Upper lobe of left lung (tissue), 6 donors: Measurements from ENCODE around the gene AFG3L2. TPM values are rescaled to one million over a fixed set of nuclear protein-coding genes. Genes with fewer than 3 reads are reported as not detected.

Experiments
- ATAC-seq, 2 donors: fragments of 200-7000 bp; cut with Tn5 transposase; one replicate each; pipeline ENCODE4 v1.9.1; 2022; ENCODE audit warnings: mild to moderate bottlenecking in 2 of 2, moderate library complexity in 2 of 2; ENCODE audit not compliant: low FRiP score in 2 of 2
- DNase-seq, 2 donors: peaks; one replicate each; pipeline ENCODE4 v3.0.0-alpha.2; 2019 to 2020
- H3K27ac ChIP-seq, 4 donors: fragments of 200-600 bp; sonication (generic); one replicate each; pipeline ENCODE4 v1.5.1; 2016 to 2019
- H3K27me3 ChIP-seq, 4 donors: fragments of 200-600 bp; sonication (generic); one replicate each; pipeline ENCODE4 v1.5.1; 2017 to 2019
- H3K36me3 ChIP-seq, 4 donors: fragments of 200-600 bp; sonication (generic); one replicate each; pipeline ENCODE4 v1.5.1; 2016 to 2019
- H3K4me1 ChIP-seq, 4 donors: fragments of 200-600 bp; sonication (generic); one replicate each; pipeline ENCODE4 v1.5.1; 2018 to 2019
- H3K4me3 ChIP-seq, 4 donors: fragments of 200-600 bp; sonication (generic); one replicate each; pipeline ENCODE4 v1.5.1; 2017 to 2019; ENCODE audit warnings: mild to moderate bottlenecking in 2 of 4, moderate library complexity in 1 of 4
- H3K9me3 ChIP-seq, 4 donors: fragments of 200-600 bp; sonication (generic); one replicate each; pipeline ENCODE4 v1.5.1; 2018 to 2019
- EP300 ChIP-seq, 4 donors: sonication (generic); formaldehyde crosslinking; IDR thresholded peaks; one replicate each; pipeline ENCODE4 v1.5.1; 2017; ENCODE audit warnings: antibody characterized with exemption in 4 of 4, control low read depth in 2 of 4
- POLR2A ChIP-seq, 4 donors: fragments of 450-650 bp; IDR thresholded peaks; one replicate each; pipeline ENCODE4 v1.5.1; 2016 to 2017; ENCODE audit warnings: antibody characterized with exemption in 4 of 4, mild to moderate bottlenecking in 2 of 4
- POLR2AphosphoS5 ChIP-seq, 2 donors: sonication (generic); formaldehyde crosslinking; IDR thresholded peaks; one replicate each; pipeline ENCODE4 v1.5.1; 2017; ENCODE audit warnings: antibody characterized with exemption in 2 of 2
- WGBS, 2 donors: methylation state at CpG; one replicate each; pipeline ENCODE4 v1.1.5; 2017 to 2018; 5-methylcytosine and 5-hydroxymethylcytosine counted together
- total RNA-seq, 6 donors: library from RNA; depleted of rRNA in 4 of 6; stranded (reverse); fragments of >200 nt in 4 of 6; gene quantifications; one replicate each; pipeline versions ENCODE4 v1.1.0 to v1.2.1, GENCODE V29; 2016 to 2021
- TF ChIP-seq, protein P1 (sequence below), 6 experiments: fragments of 450-650 bp in 4 of 6; fragments of 200-600 bp in 2 of 6; sonication (generic) in 2 of 6; IDR thresholded peaks; one replicate each; pipeline ENCODE4 v1.5.1; 2016 to 2019; ENCODE audit warnings: antibody characterized with exemption in 6 of 6
- donor health status: DM: no; HTN: no; CAD: no; lungs with moderate emphysema.
- donor health status: DM: no; HTN: yes; CAD: no; lungs with severe emphysema.

The AFG3L2 gene
- total RNA-seq, 6 donors from 2014 or later = 31.3 to 55.6 (median 38.3) TPM

DNA sequence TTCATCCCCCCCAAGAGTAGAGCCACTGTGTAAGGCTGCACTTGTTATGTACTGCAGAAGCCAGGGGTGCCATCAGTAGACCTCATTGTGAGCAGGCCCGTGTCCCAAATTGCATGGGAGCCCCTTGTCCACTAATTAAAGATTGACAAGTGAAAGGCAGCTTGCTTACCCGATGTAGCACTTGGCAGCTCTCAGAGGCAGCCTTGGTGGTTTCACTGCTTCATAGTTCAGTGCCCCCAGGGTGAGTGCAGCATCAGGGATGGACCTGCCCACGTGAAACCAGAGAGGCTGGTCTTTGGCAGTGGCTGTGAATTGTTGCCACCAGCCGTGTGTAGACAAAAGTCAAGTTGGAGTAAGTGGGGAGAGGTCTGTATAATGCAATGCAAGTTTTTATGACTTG lies 55.7 kb downstream of the AFG3L2 start:
- ATAC-seq (no peak), DNase-seq (no peak)
- Histone ChIP-seq H3K27me3 (no peaks in the 10 kb centered on the region), H3K36me3 (peaks cover 11 to 82% (median 24%) of the 10 kb centered on the region in 4 donors), H3K27ac (no peak overlapping the region), H3K4me1 (peaks cover 4 to 13% (median 10%) of the 10 kb centered on the region in 4 donors), H3K4me3 (no peak overlapping the region), H3K9me3 (no peaks in the 10 kb centered on the region)
- WGBS, 2 donors = 73 to 79% methylated on average over 4 of the region's 4 CpGs
- TF ChIP-seq, protein P1, sequence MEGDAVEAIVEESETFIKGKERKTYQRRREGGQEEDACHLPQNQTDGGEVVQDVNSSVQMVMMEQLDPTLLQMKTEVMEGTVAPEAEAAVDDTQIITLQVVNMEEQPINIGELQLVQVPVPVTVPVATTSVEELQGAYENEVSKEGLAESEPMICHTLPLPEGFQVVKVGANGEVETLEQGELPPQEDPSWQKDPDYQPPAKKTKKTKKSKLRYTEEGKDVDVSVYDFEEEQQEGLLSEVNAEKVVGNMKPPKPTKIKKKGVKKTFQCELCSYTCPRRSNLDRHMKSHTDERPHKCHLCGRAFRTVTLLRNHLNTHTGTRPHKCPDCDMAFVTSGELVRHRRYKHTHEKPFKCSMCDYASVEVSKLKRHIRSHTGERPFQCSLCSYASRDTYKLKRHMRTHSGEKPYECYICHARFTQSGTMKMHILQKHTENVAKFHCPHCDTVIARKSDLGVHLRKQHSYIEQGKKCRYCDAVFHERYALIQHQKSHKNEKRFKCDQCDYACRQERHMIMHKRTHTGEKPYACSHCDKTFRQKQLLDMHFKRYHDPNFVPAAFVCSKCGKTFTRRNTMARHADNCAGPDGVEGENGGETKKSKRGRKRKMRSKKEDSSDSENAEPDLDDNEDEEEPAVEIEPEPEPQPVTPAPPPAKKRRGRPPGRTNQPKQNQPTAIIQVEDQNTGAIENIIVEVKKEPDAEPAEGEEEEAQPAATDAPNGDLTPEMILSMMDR (IDR thresholded peaks at IDR 0.05) = no peak
- no peak for TF ChIP-seq POLR2A (IDR thresholded peaks at IDR 0.05)
- TF ChIP-seq EP300 (IDR thresholded peaks at IDR 0.05) = no peak
- no peak for TF ChIP-seq POLR2AphosphoS5 (IDR thresholded peaks at IDR 0.05)

DNA sequence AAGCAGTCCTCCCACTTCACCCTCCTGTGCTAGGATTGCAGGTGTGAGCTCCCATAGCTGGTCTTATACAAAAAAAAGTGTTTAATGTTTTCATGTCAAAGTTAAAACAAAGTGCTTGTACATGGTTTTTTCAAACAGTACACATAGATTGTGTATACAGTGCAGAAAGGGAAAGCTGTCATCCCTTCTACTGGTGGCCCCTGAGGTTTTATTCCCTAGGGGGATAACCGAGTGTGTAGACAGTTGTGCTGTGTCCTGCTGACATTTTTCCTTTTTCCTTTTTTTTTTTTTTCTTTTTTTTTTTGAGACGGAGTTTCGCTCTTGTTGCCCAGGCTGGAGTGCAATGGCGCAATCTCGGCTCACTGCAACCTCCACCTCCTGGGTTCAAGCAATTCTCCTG lies 58.2 kb downstream of the AFG3L2 start:
- DNase-seq (no peak), ATAC-seq (no peak)
- Histone ChIP-seq H3K27me3 (no peaks in the 10 kb centered on the region), H3K9me3 (no peaks in the 10 kb centered on the region), H3K36me3 (peaks cover 0 to 82% (median 11%) of the 10 kb centered on the region in 4 donors), H3K4me1 (peaks cover 4 to 24% (median 22%) of the 10 kb centered on the region in 4 donors), H3K27ac (no peak overlapping the region), H3K4me3 (no peak overlapping the region)
- TF ChIP-seq POLR2A (IDR thresholded peaks at IDR 0.05) (no peak), EP300 (IDR thresholded peaks at IDR 0.05) (no peak), POLR2AphosphoS5 (IDR thresholded peaks at IDR 0.05) (no peak)
- TF ChIP-seq, protein P1 (IDR thresholded peaks at IDR 0.05) = no peak
- 68 to 80% methylated on average over 5 of the region's 5 CpGs for WGBS, 2 donors

DNA sequence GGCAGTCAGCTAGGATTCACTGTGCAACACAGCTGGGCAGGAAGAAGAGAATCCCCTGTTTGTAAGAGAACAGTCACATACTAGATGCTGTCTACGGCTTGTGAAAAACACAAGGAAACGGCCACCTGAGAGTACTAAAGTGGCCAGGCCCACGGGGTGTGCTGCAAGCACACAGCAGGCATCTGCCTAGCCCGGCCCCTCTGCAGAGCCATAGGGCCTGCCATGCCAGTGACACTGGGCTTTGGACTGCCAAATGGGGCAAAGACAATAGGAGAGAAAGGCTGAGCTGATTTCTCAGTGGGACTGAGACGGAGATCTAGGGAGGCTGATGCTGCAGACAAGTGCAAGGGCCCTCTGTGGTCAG lies 58.7 kb downstream of the AFG3L2 start:
- Histone ChIP-seq H3K36me3 (peaks cover 0 to 82% (median 14%) of the 10 kb centered on the region in 4 donors), H3K9me3 (no peaks in the 10 kb centered on the region), H3K27me3 (no peaks in the 10 kb centered on the region), H3K4me1 (peaks cover 4 to 28% (median 24%) of the 10 kb centered on the region in 4 donors), H3K27ac (peak overlapping the region in 1 of 4 donors; percentile 19), H3K4me3 (no peak overlapping the region)
- 33 to 46% methylated on average over 3 to 5 of the region's 5 CpGs for WGBS, 2 donors
- ATAC-seq (peak; percentile 1 to 13), DNase-seq (no peak)
- TF ChIP-seq POLR2A (IDR thresholded peaks at IDR 0.05) = no peak
- TF ChIP-seq EP300 (IDR thresholded peaks at IDR 0.05) = no peak
- TF ChIP-seq, protein P1 (IDR thresholded peaks at IDR 0.05) = no peak
- no peak for TF ChIP-seq POLR2AphosphoS5 (IDR thresholded peaks at IDR 0.05)

DNA sequence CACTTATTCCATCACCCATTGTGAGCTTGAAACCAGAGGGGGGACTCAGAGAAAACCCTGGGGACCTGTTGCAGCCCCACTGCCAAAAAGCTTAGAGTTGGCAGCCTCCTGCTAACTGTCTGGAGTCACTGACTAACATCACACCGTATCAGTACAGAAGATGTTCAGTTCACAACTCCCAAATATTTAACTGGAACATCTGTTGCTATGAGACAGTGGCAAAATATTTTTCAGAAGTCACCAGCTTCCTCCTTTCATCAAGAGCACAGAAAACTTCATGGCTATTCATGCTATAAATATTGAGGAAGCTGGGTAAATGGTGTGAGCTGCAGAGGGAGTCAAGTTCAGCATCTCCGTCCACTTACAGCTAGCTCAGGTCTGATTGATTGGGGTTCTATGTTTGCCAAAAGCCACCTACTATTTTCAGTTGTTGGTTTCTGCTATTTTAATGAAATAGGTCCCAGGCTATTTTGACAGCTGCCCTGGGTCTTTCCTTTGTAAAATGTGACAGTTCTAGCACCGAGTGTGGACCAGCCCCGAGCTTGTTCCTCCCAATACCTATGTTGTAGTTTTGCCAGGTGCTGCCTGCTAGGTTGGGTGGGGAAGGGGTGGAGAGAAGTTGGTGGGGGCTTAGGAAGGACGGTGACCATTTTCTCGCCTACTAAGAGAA lies 59.2 kb downstream of the AFG3L2 start:
- no peak for TF ChIP-seq EP300 (IDR thresholded peaks at IDR 0.05)
- TF ChIP-seq POLR2A (IDR thresholded peaks at IDR 0.05) = no peak
- TF ChIP-seq POLR2AphosphoS5 (IDR thresholded peaks at IDR 0.05) = no peak
- TF ChIP-seq, protein P1 (IDR thresholded peaks at IDR 0.05) = no peak
- peak overlapping the region in 2 of 4 donors; percentile 19 to 42 for H3K27ac ChIP-seq
- peaks cover 0 to 81% (median 14%) of the 10 kb centered on the region in 4 donors for H3K36me3 ChIP-seq
- H3K9me3 ChIP-seq = no peaks in the 10 kb centered on the region
- 72 to 73% methylated on average over 6 of the region's 6 CpGs for WGBS, 2 donors
- peaks cover 4 to 29% (median 24%) of the 10 kb centered on the region in 4 donors for H3K4me1 ChIP-seq
- no peak overlapping the region for H3K4me3 ChIP-seq
- ATAC-seq = peak; percentile 59 to 82
- no peak for DNase-seq
- H3K27me3 ChIP-seq = no peaks in the 10 kb centered on the region

DNA sequence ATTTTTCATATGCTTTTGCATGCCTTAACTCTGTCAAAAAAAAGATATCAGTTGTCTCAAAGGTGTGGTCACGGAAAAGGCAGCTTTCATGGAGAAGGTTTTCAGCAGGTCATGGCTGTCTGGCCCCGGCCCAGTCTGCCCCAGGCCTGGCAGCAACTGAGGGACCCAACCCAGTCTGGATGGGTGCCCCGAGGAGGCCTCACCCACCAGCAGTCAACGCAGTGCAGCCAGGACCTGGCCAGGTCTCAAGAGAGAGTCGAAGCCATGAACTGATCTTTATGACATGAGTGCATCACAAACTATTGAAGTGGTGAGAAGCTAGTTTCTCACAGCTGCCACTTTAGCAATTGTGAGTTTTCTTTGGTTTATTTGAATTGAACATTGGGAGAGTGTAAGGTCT lies 61.1 kb downstream of the AFG3L2 start:
- DNase-seq (peak in 1 of 2 donors; percentile 67), ATAC-seq (peak in 1 of 2 donors; percentile 25)
- Histone ChIP-seq H3K4me3 (no peak overlapping the region), H3K27ac (no peak overlapping the region), H3K9me3 (peaks cover 0 to 9% (median 6%) of the 10 kb centered on the region in 4 donors), H3K27me3 (no peaks in the 10 kb centered on the region), H3K36me3 (peaks cover 0 to 82% (median 20%) of the 10 kb centered on the region in 4 donors), H3K4me1 (peaks cover 4 to 29% (median 24%) of the 10 kb centered on the region in 4 donors)
- TF ChIP-seq EP300 (IDR thresholded peaks at IDR 0.05) = no peak
- no peak for TF ChIP-seq POLR2AphosphoS5 (IDR thresholded peaks at IDR 0.05)
- no peak for TF ChIP-seq POLR2A (IDR thresholded peaks at IDR 0.05)
- TF ChIP-seq, protein P1 (IDR thresholded peaks at IDR 0.05) = no peak
- WGBS, 2 donors = 65 to 69% methylated on average over 5 of the region's 5 CpGs
